HG03520 (cell line): Measurements from ENCODE around the gene RMND5A.

ENCODE experiments used
- ATAC-seq: cut with Tn5 transposase; IDR thresholded peaks from one replicate; pipeline ENCODE4 v1.9.1; 2021; ENCODE audit warnings: mild to moderate bottlenecking, moderate library complexity; ENCODE audit not compliant: unreplicated experiment

The RMND5A gene

GRCh38 chr2:86790676-86791572, 70.8 kb downstream of the RMND5A start, which contains the start of gene CD8A:
Gene CD8A, minus strand, starts transcription at chr2:86790913. Its CDS starts 88 bp downstream, at chr2:86790825.
- no peak for ATAC-seq

GRCh38 chr2:86791573-86791972, 71.5 kb downstream of the RMND5A start:
- no peak for ATAC-seq

- no peak for ATAC-seq
Measured at GRCh38 chr2:86793752-86794151, 73.7 kb downstream of the RMND5A start.

DNA sequence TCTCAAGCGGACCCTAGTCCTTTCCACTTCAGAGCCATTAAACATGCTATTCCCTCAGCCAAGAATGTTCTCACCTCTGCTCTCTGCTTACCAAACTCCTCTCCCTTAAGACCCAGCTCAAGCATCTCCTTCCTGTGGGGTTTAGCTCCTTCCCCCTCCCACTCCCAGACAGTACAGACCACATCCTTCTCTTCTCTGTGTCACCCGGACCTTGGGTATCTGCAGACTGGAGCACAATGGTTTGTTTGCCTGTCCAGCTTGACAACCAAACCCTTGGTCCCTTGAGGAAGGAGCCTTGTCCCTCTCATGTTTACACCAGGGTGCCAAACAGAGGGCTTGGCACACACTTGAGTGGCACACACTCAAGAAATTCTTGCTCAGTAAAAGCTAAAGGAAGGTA, 74.8 kb downstream of the RMND5A start:
- ATAC-seq: no peak

DNA sequence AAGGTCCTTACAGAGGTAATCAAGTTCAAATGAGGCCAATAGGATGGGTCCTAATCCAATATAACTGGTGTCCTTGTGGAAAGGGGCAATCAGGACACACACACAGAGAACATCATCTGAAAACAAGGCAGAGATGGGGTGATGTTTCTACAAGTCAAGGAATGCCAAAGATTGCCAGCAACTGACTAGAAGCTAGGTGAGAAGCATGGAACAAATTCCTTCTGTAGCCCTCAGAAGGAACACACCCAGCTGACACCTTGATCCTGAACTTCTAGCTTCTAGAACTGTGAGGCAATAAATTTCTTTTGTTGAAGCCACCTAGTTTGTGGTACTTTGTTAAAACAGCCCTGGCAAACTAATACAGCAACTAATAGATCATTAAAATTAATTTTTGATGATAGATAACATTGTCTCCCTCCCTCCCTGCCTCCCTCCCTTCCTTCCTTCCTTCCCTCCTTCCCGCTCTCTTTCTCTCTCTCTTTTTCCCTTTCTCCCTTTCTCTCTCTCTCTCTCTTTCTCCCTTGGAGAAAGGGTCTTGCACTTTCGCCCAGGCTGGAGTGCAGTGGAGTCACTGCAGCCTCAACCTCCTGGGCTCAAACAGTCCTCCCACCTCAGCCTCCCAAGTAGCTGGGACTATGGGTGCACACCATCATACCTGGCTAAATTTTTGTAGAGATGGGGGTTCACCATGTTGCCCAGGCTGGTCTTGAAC, 80.9 kb downstream of the RMND5A start:
- ATAC-seq: no peak

- ATAC-seq: no peak
Measured at GRCh38 chr2:86806059-86806857, 86.2 kb downstream of the RMND5A start.

DNA sequence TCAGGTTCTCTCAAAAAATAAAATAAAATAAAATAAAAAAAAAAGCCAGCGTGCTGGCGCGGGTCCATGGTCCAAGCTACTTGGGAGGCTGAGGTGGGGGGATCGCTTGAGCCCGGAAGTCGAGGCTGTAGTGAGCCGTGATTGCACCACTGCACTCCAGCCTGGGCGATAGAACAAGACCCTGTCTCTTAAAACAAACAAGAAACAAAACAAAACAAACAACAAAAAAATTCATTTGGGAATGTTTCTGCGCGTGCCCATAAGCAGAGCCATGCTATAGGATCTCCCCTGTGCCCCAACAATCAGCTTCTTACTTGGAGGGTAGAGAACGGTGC, 87.0 kb downstream of the RMND5A start:
- no peak for ATAC-seq

DNA sequence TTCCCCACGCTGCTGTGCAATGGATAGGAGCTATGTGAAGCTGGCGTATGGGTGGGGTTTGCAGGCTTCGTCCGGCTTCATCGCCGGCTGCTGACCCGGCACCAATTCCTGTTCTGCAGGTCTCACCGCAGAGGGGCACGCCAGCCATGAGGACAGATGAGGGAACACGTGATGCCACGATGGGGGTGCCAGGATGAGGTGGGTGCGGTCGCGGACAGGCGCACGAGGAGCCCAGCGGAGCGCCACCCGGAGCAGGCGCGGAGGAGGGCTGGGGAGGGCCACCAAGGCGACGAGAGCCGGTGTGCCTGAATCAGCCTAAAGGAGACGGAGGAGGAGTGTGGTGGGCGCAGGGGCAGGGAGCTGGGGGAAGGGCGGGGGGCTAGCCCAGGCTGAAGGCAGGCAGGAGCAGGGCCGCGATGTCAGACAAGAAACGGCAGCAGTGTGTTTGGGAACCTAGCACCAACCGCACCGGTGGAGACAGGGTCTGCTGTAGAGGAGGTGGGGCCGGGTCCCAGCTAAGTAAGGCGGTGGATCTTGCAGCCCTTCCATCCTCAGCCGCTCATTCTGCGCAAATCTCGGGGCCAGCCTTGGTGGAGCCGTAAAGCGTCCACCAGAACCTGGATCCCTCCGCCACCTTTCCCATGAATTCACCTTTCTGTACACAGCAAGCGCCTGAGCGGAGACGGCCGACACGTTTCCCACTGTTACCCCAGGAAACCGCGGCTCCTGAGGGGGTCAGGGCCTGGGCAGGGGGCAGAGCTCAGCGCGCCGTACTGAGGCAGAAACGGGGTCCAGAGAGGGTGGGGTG, 87.6 kb downstream of the RMND5A start:
- no peak for ATAC-seq

DNA sequence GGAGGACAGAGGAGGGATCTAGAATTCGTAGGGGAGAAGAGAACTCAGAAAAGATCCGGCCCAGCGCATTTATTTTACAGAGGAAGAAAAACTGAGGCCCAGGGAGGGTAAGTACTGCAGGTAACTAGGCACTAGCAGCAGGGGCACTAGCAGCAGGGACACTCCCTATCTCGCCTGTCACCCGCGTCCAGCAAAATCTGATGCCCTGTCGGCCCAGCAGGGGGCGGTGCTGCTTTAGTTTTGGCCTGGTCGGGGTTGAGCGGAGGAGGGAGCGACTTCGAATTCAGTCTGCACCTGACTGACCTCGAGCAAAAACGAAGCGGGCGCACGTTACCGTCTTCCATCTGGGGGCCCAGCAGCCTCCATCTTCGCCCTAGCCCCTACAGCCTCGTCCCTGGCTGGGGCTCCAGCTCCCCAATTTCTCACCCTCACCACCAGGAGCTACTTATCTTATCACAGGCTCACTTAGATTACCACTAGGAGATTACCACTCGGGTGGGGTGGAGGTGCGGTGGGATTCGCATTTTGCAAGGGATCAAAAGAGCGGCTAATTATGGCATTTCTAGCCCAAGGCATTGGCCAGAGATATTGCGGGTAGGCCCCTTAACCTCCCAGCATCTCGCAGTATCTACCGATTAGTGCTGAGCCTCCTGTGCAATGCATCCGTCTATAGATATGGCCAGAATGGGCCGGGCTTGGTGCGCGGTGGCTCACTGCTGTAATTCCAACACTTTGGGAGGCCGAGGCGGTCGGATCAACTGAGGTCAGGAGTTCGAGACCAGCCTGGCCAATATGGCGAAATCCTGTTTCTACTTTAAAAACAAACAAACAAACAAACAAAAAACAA, 88.4 kb downstream of the RMND5A start:
- peak; percentile 97 for ATAC-seq

DNA sequence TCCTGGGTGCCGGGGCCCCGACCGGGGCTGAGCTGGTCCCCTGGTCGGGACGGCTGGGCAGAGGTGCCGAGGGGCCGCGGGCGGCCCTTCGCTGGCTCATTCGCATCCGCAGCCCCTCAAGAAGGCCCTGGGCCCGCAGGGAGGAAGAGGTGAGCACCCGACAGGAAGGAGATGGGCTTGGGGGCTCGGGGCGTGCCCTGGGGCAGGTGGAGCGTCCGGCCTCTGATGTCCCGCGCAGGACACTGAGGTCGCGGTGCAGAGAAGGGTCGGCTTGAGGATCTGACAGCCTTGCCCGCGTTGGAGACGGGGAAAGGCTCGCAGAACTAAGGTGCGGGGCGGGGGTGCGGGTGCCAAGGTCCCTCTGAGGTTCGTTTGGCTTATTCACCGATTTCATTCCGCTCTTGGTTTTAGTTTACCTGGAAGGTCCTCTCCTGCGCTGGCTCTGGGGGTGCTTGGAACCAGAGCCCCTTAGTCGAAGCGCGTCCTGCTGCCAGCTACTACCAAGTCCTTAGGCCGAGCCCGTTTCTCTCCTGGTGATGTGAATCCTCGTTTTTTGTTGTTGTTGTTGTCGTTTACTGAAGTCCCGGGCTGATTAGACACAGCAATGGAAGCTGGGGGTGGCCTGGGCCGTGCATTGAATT, 89.5 kb downstream of the RMND5A start:
- ATAC-seq: no peak

DNA sequence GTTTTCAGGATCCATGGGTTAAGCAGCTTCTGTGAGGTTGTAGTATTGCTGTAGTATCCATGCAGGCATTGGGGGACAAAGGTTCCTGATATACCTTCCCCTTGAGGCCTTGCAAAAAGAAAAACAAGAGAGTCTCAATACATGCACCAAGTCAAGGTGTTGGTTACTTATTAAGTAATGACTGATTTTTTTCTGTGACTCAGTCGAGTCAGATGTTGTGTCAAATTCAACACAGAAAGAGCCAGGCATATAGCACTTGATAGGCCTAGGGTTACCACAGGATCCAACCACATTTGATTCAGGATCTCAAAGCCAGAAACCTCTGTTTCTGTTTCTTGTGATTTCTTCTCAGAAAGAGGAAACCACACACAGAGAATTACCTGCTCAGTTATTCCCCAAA, 95.5 kb downstream of the RMND5A start:
- ATAC-seq: no peak

- no peak for ATAC-seq
Measured at GRCh38 chr2:86818114-86818801, 98.2 kb downstream of the RMND5A start.

- no peak for ATAC-seq
Measured at GRCh38 chr2:86818957-86819356, 98.9 kb downstream of the RMND5A start.

GRCh38 chr2:86821306-86821705, 101.2 kb downstream of the RMND5A start:
- ATAC-seq: no peak

- ATAC-seq: no peak
Measured at GRCh38 chr2:86821842-86822241, 101.8 kb downstream of the RMND5A start.

DNA sequence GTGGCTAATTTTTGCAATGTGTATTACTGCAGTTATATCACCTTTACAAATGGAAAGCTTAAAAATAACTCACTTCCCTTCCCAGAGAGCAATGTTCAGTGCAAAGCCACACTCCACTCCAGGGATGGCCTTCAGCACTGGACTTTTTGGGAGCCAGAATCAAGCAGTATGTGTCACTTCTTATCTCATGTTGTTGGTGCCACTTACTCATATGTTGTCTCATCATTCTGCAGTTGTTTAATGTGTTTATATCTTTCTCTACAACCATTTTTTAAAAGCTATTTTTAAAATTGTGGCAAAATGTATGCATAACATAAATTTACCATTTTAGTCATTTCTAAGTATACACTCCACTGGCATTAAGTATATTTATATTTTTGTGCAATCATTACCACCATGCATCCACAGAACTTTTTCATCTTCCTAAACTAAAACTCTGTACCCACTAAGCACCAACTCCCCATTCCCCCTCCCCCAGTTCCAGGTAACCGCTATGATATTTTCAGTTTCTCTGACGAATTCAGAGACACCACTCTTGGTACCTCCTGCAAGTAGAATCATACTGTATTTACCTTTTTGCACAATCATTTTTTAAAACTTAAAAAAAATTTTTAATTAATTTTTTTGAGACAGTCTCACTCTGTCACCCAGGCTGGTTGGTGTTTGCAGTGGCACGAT, 102.7 kb downstream of the RMND5A start:
- no peak for ATAC-seq

DNA sequence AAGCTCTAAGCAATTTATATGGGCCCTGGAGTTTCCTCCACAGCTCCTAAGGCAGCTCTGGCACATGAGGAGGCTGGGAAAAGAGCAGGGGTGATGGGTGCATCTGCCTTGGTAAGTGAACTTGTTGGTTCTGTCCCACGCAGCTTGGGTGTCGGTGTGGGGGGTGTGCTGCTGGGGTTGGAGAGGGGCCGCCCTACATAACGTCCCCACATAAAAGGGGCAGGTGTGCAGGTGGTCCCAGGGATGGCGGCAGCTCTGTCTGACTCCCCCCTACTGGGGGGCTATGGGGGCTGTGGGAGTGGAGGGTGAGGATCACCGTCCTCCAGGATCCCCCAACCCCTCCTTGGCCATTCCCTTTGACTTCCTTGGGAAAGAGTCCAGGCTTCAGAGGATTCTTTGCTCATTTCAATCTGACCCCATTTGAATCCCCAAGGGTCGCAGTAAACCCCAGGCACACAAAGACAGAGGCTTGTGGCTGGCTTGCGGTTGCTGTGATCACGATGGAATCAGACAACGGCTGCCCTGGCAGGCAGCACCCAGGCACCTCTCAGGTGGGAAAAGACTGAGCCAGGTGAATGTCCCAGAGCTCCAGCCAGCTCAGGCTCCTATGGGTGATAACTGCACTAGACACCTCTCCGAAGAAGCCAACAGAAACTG, 105.1 kb downstream of the RMND5A start:
- no peak for ATAC-seq
